Activated CD8-positive, alpha-beta T cell treated with anti-CD3 and anti-CD28 coated beads for 36 hours (primary cell): Measurements from ENCODE around the gene PARD3. TPM values are rescaled to one million over a fixed set of nuclear protein-coding genes. Genes with fewer than 3 reads are reported as not detected.

ENCODE experiments used
- ATAC-seq: fragments of 200-7000 bp; cut with Tn5 transposase; one replicate; pipeline ENCODE4 v1.10.0; 2021; ENCODE audit warnings: mild to moderate bottlenecking, moderate library complexity
- CTCF ChIA-PET: fragments of 350-600 bp; sonication (Branson Sonifier 250); formaldehyde crosslinking; loops from one replicate; lab custom pipeline; 2021; ENCODE audit warnings: antibody characterized with exemption; lab: Charles Lee
- POLR2A ChIA-PET: fragments of 350-600 bp; sonication (Branson Sonifier 250); formaldehyde crosslinking; loops from one replicate; lab custom pipeline; 2021; ENCODE audit warnings: antibody characterized with exemption; lab: Charles Lee
- DNase-seq: peaks from one replicate; pipeline ENCODE4 v3.0.0-alpha.2; 2020
- H3K27ac Mint-ChIP-seq: one replicate; pipeline ENCODE4 v1.8.0; 2021; ENCODE audit warnings: mild to moderate bottlenecking, mixed read lengths
- H3K27me3 Mint-ChIP-seq: one replicate; pipeline ENCODE4 v1.8.0; 2021; ENCODE audit warnings: mixed read lengths
- H3K36me3 Mint-ChIP-seq: one replicate; pipeline ENCODE4 v1.8.0; 2021; ENCODE audit warnings: low read depth, mixed read lengths
- H3K4me1 Mint-ChIP-seq: one replicate; pipeline ENCODE4 v1.8.0; 2021; ENCODE audit warnings: low read depth, mixed read lengths
- H3K4me3 Mint-ChIP-seq: one replicate; pipeline ENCODE4 v1.8.0; 2021; ENCODE audit warnings: mild to moderate bottlenecking, moderate library complexity, mixed read lengths
- H3K9me3 Mint-ChIP-seq: one replicate; pipeline ENCODE4 v1.8.0; 2021; ENCODE audit warnings: mixed read lengths
- CTCF ChIP-seq: fragments of 200-600 bp; IDR thresholded peaks from one replicate; pipeline ENCODE4 v1.8.0; 2022; ENCODE audit warnings: antibody characterized with exemption, mild to moderate bottlenecking
- intact Hi-C: fragments of 100-400 bp; cut with micrococcal nuclease; formaldehyde crosslinking; loops from one replicate; pipeline ENCODE4 v1.10.0; 2022
- total RNA-seq, 2 experiments: library from RNA; stranded (reverse); gene quantifications; one replicate each; pipeline ENCODE4 v1.2.3, GENCODE V29; 2021

Gene PARD3
- total RNA-seq, 2 experiments from 2014 or later = 1.6 to 2.0 TPM

- ChIA-PET CTCF (interaction anchor here (4.8 kb wide), 1 partner anchor 10 kb away, joined by 24 read pairs; no protein-coding TSS in a partner anchor), POLR2A (no interaction called here)
- H3K36me3 Mint-ChIP-seq = no peaks in the 10 kb centered on the region
- H3K27me3 Mint-ChIP-seq = no peaks in the 10 kb centered on the region
- H3K4me3 Mint-ChIP-seq = no peak overlapping the region
- no peak overlapping the region for H3K27ac Mint-ChIP-seq
- H3K9me3 Mint-ChIP-seq = no peaks in the 10 kb centered on the region
- no peak for DNase-seq
- H3K4me1 Mint-ChIP-seq = no peaks in the 10 kb centered on the region
- no peak for ATAC-seq
- intact Hi-C loops = no loop called here
- TF ChIP-seq CTCF = no peak
Observed at GRCh38 chr10:34627741-34628140, 187.4 kb downstream of the PARD3 start.

- H3K27ac Mint-ChIP-seq = no peak overlapping the region
- no peaks in the 10 kb centered on the region for H3K4me1 Mint-ChIP-seq
- intact Hi-C loops = no loop called here
- H3K27me3 Mint-ChIP-seq = no peaks in the 10 kb centered on the region
- CTCF ChIA-PET = interaction anchor here (4.8 kb wide), 1 partner anchor 10 kb away, joined by 24 read pairs; no protein-coding TSS in a partner anchor
- ATAC-seq (no peak), DNase-seq (no peak)
- H3K4me3 Mint-ChIP-seq = no peak overlapping the region
- no peaks in the 10 kb centered on the region for H3K9me3 Mint-ChIP-seq
- no peak for TF ChIP-seq CTCF
- POLR2A ChIA-PET = no interaction called here
- no peaks in the 10 kb centered on the region for H3K36me3 Mint-ChIP-seq
Observed at GRCh38 chr10:34627331-34627730, 187.8 kb downstream of the PARD3 start.

GRCh38 chr10:34626158-34626880 lies 188.8 kb downstream of the PARD3 start:
- CTCF ChIA-PET = interaction anchor here (4.8 kb wide), 1 partner anchor 11 kb away, joined by 24 read pairs; no protein-coding TSS in a partner anchor
- H3K4me3 Mint-ChIP-seq = no peak overlapping the region
- POLR2A ChIA-PET = no interaction called here
- H3K4me1 Mint-ChIP-seq = no peaks in the 10 kb centered on the region
- intact Hi-C loops = no loop called here
- no peak for TF ChIP-seq CTCF
- DNase-seq = no peak
- H3K9me3 Mint-ChIP-seq = no peaks in the 10 kb centered on the region
- H3K27me3 Mint-ChIP-seq = no peaks in the 10 kb centered on the region
- no peak for ATAC-seq
- no peak overlapping the region for H3K27ac Mint-ChIP-seq
- H3K36me3 Mint-ChIP-seq = no peaks in the 10 kb centered on the region

GRCh38 chr10:34624323-34625153 lies 190.6 kb downstream of the PARD3 start:
- no peak overlapping the region for H3K4me3 Mint-ChIP-seq
- TF ChIP-seq CTCF = no peak
- ATAC-seq (no peak), DNase-seq (no peak)
- H3K4me1 Mint-ChIP-seq = no peaks in the 10 kb centered on the region
- H3K9me3 Mint-ChIP-seq = no peaks in the 10 kb centered on the region
- intact Hi-C loops = no loop called here
- no peaks in the 10 kb centered on the region for H3K27me3 Mint-ChIP-seq
- POLR2A ChIA-PET = no interaction called here
- H3K36me3 Mint-ChIP-seq = no peaks in the 10 kb centered on the region
- no peak overlapping the region for H3K27ac Mint-ChIP-seq
- CTCF ChIA-PET = interaction anchor here (4.8 kb wide), 1 partner anchor 13 kb away, joined by 24 read pairs; no protein-coding TSS in a partner anchor
